GM19452 (cell line): ENCODE results near the gene DNAJC30.

ENCODE experiments used
- ATAC-seq: cut with Tn5 transposase; IDR thresholded peaks from one replicate; pipeline ENCODE4 v1.9.1; 2021; ENCODE audit not compliant: unreplicated experiment

Gene DNAJC30

DNA sequence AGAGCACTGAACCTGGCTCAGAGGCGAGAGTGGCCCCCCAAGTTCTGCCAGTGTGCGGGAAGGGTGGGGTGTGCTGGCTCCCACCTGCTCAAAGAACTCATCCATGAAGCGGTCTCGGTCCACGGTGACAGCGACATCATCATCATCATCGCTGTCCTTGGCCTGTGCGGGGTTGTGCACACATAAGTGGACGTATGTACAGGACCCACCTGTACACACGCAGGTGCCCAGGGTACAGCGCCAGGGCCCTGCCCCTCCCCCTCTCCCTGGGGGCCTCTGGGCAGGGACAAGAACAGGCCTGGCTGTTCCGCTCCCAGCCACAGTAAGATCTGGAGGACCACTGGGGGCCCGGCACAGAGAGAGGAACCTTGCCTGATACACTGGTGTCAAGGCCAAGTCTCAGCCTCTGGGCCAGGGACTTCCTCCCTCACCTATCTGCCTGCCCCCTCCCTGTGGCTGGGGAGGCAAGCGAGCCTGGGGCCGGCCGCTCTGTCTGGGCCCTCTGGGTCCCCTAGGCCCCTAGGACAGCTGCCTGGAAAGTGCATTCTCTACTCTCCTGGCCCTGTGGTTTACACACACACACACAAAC, 25.8 kb upstream of the DNAJC30 start:
- ATAC-seq = no peak

DNA sequence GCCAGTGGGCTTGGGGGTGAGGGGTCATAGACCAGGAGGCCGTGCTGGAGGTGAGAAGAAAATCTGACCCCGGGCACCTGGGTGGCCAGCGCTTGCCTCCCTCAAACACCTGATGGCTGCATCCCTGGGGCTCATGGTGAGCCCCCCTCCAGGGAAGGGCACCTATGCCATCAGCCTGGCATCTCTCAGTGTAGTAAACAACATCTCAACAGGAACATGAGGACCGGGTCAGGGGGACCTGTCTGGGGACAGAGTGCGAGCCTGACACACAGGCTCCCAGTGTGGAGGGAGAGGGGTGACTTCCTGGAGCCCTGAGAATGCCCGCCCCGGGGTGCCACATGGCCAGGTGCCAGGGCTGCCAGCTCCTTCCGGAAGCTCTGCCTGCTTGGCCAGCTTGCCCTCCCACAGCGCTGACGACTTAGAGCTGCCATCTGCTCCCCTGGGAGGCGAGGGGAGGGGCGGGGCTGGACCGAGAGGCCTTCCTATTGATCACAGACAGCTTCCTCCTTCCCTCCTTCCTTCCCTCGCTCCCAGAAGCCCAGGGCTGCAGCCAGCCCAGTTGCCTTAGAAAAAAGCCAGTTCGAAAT, 23.9 kb upstream of the DNAJC30 start:
- ATAC-seq = no peak

DNA sequence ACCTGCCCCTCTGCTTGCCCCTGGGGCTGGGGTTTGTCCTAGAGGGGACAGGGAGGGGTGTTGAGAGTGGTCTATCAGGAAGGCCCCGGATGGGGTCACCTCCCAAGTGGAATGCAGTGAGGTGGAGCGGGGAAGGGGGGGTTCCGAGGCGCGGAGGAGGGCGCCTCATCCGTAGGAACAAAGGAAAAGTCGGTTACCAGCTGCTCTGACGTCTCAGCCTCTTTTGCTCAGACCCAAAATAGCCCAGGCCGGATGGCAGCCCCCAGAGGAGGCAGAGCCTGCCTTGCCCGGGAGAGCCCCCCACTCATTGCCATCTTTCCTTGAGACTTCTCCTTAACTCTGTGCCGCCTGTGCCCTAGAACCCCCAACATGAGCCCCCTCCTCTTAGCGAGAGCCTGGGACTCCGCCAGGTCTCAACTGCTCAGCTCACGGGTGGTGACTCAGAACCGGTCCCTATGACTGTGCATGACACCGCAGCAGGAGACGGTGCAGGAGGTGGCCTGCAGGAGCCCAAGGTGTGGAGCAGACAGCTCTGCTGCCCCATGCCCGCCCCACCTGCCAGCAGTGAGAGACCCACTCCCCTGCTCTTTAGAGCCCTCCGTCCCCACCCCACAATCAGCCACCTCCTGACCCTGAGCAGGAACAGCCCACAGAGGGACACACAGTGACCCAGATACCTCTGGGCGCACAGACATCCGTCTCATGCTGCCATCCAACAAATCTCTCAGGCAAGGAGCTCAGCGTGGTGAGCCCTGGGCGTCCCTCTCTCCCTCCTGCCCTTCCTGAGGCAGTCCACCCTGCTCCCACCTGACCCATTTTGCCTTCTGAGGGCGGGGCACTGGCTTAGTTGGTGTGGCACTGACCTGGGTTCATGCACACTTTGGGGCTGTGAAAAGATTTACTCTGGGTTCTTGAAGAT, 23.1 kb upstream of the DNAJC30 start:
- no peak for ATAC-seq

- ATAC-seq = no peak
Measured at GRCh38 chr7:73705551-73705920, 22.3 kb upstream of the DNAJC30 start.

GRCh38 chr7:73704640-73705550, 21.6 kb upstream of the DNAJC30 start:
- no peak for ATAC-seq

DNA sequence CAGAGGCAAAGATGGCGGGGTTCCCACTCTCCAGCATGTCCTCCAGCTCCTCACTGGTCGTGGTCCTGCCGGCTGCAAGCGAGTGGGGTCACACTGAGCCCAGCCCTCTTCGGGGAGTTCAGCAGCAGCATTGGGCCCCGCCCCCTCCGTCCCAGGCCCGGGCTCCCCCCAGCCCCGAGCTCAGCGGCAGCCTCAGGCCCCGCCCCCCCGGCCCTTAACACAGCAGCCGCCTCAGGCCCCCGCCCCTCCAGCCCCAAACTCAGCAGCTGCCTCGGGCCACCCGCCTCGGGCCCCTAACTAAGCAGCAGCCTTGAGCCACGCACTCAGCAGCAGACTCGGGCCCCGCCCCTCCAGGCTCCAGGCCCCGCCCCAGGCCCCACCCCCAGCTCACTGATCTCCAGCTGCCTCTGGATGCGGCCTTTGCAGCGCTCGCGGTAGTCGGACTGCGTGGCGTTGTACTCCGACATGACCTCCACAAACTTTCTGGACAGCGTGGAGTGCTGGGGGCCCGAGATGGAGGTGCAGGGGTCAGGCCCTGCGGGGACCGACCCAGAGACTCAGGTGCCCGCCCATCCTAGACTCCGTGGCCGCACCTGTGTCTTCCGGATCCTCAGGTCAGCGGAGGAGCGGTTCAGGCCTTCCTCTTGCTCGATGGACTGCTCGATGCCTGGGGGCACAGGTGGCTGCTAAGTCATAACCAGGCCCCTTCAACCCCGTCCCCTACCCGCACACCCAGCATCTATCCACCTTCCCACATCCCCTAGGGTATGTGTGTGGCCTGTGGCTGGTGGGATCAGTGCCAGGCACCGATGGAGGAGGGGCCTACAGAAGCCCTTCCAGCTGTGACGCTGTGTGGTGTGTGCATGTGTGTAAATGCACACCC, 20.7 kb upstream of the DNAJC30 start:
- ATAC-seq = no peak

DNA sequence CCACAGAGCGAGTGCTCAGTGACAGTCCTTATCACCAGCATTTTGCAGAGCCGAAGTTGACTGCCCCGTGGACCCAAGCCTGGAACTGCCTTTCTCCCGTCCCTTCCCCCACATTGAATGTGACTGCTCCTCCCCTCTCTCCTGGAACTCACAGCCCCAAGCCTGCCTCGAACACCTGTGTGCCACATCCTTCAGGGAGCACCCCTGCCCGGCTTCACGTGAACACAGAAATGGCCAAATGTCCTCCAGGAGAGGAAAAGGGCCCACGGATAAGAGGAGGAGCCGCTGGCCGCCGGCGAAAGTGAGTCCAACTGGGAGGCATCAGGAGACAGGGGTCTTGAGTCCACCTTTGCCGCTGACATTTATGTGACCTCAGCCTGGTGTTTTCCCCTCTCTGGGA, 20.0 kb upstream of the DNAJC30 start:
- ATAC-seq = no peak

GRCh38 chr7:73702665-73703064, 19.4 kb upstream of the DNAJC30 start:
- no peak for ATAC-seq

DNA sequence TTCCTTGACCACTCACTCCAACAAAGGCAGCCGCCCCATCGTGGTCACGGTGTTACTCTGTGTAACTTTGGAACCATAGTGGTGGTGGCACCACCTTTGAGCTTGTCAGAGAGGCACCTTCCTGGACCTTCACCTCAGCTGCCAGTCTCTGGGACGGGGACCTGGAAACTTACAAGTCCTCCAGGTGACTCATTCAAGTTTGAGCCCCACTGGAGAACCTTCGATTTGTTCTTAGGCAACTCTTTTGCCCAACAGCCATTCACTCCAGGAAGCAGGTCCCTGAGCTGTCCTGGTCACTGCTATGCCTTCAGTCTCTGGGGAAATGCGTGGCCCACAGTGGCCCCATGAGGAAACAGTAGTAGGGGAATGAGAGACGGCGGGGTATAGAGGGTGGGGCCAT, 19.0 kb upstream of the DNAJC30 start:
- ATAC-seq = no peak

GRCh38 chr7:73701357-73701995, 18.2 kb upstream of the DNAJC30 start:
- ATAC-seq = no peak

DNA sequence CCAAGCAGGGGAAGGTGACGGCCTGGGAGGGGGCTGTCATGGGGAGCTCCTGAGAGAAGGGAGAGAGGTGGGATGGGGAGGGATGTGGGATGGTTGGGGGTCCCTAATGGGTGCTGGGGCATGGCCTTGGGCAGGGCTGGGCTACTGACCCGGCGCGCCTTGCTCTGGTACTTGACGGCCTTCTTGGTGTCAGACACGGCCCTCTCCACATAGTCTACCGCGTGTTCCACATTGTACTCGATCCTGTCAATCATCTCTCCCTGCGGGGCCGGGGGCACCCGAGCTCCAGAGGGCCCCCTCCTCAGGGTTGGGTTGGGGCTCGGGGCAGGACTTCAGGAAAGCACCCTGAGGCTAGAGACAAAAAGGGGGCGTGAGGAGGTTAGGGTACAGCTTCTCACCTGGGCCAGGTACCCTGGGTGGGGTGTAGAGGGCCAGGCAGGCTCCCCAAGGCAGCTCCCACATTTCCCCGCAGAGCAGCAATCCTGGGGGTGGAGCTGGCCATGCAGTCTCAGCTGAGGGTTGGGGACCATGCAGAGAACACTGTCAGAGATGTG, 17.4 kb upstream of the DNAJC30 start:
- no peak for ATAC-seq

DNA sequence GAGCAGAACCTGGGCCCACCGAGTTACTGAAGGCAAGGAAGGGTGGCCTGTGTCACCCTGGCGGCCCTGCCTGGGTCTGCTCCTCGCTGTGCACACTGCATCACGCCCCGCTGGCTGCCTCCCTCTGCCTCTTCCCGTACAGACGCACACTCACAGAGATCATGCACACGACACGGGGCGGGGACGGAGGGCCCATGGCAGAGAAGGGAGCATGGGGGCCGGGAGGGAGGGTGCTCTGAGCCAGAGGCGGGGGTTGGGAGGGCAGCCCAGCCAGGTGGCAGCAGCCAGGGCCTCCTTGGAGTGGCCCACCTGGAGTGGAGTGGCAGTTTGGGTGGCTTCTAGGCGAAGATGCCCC, 16.8 kb upstream of the DNAJC30 start:
- ATAC-seq = no peak

DNA sequence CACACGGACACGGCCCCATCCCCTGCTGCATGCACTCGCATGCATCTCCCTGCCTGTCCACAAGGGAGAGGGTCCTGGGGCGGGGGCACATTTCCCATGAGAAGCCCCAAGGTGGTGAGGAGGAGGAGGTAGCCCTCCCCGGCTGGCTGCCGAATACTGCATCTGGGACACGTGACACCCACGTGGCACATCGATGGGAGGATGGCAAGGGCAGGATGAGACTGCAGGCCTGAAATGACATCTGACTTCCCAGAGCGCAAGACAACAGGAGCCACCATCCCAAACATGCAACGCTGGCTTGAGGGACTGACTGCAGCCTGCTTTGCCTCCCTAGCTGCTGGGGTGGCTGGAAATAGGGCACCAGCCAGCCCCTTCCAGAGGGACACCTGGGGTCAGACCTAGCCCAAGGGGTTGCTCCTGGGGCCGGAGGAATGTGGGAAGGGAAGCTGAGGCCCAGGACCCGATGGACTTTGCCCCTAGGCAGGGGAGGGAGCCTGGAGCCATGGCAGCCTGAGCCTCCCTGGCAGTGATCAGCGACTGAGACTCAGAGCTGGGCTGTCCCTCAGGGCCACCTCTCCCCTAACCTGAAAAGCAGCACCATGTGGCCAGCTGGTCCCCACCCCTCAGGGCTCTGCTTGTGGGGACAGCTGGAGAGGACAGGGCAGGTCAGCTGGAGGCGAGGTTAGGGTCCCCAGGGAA, 16.3 kb upstream of the DNAJC30 start:
- ATAC-seq = no peak

GRCh38 chr7:73698410-73698809, 15.2 kb upstream of the DNAJC30 start:
- no peak for ATAC-seq

DNA sequence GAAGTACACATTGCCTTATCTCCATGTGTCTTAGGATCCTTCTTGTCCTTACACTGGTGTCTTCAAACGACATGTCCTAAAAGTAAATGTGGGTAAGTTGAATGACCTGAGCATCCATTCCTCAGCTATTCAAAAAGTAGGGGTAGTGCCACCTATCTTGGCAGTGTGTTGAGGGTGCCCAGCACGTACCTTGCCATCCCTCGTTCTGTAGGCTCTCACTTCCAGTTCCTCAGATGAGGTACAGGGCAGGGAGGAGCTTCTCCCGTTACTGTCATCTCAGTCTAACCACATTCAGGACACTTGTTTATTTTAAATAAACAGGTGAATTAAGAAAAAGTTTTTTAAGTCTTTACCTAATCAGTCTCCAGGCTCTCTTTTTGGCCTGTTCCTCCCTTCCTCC, 13.1 kb upstream of the DNAJC30 start:
- ATAC-seq = no peak

GRCh38 chr7:73690646-73691045, 7.4 kb upstream of the DNAJC30 start:
- no peak for ATAC-seq

GRCh38 chr7:73688288-73688687, 5.0 kb upstream of the DNAJC30 start:
- ATAC-seq = no peak

GRCh38 chr7:73685311-73685710, 2.1 kb upstream of the DNAJC30 start:
- ATAC-seq = no peak
